WTC11 (cell line): ENCODE data around the gene RHOBTB3.

Experiments used
- CREM ChIP-seq: sonication (generic); formaldehyde crosslinking; IDR thresholded peaks from 2 replicates; pipeline ENCODE4 v1.8.1; 2022; ENCODE audit warnings: mild to moderate bottlenecking, missing genetic modification reagents, moderate library complexity
- CTCF ChIP-seq: fragments of 200-600 bp; IDR thresholded peaks from 2 replicates; pipeline ENCODE4 v1.8.0; 2022; ENCODE audit warnings: antibody characterized with exemption
- ELF4 ChIP-seq: sonication (generic); formaldehyde crosslinking; IDR thresholded peaks from 2 replicates; pipeline ENCODE4 v1.8.1; 2022; ENCODE audit warnings: low read depth, mild to moderate bottlenecking, moderate library complexity, missing genetic modification reagents
- FOXJ3 ChIP-seq: sonication (generic); formaldehyde crosslinking; IDR thresholded peaks from 2 replicates; pipeline ENCODE4 v1.9.0; 2021; ENCODE audit warnings: missing genetic modification reagents, mild to moderate bottlenecking, borderline replicate concordance
- GRHL2 ChIP-seq: fragments of 250-450 bp; sonication (Bioruptor Pico); IDR thresholded peaks from 2 replicates; pipeline ENCODE4 v1.8.0; 2022; ENCODE audit warnings: mild to moderate bottlenecking, moderate library complexity; ENCODE audit not compliant: insufficient replicate concordance, severe bottlenecking
- MXD4 ChIP-seq: fragments of 250-450 bp; sonication (Bioruptor Pico); IDR thresholded peaks from 2 replicates; pipeline ENCODE4 v1.8.0; 2021; ENCODE audit warnings: mild to moderate bottlenecking, moderate library complexity, borderline replicate concordance
- TF ChIP-seq, protein P1 (sequence below): sonication (generic); formaldehyde crosslinking; IDR thresholded peaks from 2 replicates; pipeline ENCODE4 v1.8.1; 2023; ENCODE audit warnings: mild to moderate bottlenecking, missing genetic modification reagents, borderline replicate concordance

DNA sequence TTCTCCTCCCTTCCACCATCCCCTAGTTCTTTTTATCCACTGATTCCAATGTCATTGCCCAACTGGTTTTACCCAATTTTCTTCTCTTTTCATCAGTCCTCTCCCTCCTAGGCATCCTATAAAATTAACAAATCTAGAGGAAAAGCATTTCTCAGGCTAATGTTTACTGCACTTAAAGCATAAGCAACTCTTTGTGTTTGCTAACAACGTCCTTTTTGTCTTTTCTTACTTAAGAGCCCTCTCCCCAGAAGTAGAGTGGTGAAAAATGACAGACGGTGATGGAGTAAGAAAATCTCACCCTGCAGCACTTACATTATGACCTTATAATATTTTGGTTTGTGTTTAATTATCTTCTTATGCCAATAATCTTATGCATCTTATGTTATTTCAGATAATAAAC lies 46.8 kb upstream of the RHOBTB3 start:
- TF ChIP-seq CTCF (no peak), ELF4 (CRISPR knock-in tag) (no peak), CREM (CRISPR knock-in tag) (no peak), MXD4 (CRISPR knock-in tag) (no peak), FOXJ3 (CRISPR knock-in tag) (no peak), GRHL2 (no peak)
- TF ChIP-seq, protein P1, sequence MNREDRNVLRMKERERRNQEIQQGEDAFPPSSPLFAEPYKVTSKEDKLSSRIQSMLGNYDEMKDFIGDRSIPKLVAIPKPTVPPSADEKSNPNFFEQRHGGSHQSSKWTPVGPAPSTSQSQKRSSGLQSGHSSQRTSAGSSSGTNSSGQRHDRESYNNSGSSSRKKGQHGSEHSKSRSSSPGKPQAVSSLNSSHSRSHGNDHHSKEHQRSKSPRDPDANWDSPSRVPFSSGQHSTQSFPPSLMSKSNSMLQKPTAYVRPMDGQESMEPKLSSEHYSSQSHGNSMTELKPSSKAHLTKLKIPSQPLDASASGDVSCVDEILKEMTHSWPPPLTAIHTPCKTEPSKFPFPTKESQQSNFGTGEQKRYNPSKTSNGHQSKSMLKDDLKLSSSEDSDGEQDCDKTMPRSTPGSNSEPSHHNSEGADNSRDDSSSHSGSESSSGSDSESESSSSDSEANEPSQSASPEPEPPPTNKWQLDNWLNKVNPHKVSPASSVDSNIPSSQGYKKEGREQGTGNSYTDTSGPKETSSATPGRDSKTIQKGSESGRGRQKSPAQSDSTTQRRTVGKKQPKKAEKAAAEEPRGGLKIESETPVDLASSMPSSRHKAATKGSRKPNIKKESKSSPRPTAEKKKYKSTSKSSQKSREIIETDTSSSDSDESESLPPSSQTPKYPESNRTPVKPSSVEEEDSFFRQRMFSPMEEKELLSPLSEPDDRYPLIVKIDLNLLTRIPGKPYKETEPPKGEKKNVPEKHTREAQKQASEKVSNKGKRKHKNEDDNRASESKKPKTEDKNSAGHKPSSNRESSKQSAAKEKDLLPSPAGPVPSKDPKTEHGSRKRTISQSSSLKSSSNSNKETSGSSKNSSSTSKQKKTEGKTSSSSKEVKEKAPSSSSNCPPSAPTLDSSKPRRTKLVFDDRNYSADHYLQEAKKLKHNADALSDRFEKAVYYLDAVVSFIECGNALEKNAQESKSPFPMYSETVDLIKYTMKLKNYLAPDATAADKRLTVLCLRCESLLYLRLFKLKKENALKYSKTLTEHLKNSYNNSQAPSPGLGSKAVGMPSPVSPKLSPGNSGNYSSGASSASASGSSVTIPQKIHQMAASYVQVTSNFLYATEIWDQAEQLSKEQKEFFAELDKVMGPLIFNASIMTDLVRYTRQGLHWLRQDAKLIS (CRISPR knock-in tag), result no peak
